UCSD-AML1 (cell line): ENCODE data around the gene ZCCHC24.
"Not testable (repeated sequence)": the region's sequence is repeated elsewhere in the genome, so short reads cannot be mapped to it uniquely, and the experiment has no call there.

Experiments used
- DNase-seq: peaks from one replicate; lab custom pipeline; 2025; ENCODE audit not compliant: unreplicated experiment; lab: John Stamatoyannopoulos, UW

The ZCCHC24 gene

DNA sequence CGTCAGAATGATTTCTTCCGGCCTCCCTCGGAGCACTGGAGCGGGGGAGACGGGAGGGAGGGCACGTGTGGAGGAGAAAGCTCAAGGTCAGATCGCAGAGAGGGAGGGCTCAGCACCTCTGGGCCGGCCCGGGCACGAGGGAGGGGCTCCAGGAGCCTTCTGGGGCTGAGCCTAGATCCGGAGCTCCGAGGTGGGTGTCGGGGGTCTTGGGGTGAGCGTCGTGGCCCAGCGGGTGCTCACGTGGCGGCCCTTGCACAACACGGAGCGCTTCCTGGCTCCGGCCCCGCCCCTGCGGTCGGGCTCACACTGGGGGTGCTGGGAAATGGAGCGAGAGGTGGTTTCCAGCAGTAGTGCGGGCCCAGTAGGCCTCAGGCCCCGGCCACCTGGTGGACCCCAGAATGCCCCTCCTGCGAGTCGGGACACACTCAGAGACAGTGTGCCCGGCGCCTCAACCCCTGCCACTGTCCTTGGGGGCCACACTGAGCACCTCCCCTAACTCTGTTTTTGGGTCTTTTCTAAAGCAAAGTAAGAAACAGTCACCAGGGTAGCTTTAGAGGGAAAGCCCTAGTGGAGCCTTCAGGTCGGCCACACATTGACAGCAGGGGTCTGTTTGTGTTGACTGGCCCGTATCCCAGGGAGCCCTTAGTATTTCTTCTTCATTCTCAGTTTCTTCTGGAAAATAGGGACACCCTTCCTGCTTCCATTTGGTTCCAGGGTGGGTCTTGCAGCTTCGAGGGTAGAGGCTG lies 97.4 kb downstream of the ZCCHC24 start:
- peak; percentile 79 for DNase-seq

DNA sequence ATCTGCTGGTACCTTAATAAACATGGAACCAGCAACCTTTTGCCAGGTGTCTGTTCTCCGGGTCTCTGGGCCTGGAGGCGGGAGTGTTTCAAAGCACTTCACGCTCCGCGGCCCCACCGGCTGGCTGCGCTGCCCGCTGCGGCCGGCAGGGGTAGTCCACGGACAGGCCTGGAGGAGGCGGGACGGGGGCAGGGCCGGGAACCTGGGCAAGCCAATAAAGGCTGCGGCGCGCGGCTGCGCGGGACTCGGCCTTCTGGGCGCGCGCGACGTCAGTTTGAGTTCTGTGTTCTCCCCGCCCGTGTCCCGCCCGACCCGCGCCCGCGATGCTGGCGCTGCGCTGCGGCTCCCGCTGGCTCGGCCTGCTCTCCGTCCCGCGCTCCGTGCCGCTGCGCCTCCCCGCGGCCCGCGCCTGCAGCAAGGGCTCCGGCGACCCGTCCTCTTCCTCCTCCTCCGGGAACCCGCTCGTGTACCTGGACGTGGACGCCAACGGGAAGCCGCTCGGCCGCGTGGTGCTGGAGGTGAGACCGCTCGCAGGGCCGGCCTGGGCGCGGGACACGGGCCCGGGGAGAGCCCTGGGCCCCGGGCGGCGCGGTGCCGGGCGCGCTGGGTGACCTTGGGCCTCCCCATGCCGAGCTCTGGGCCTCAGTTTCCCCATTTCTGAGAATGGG lies 98.1 kb downstream of the ZCCHC24 start, which contains the start of gene PPIF:
TSS of gene PPIF (plus strand) at position 244 of the 668 bp plus-strand sequence. CDS start at position 324, 80 bp downstream.
- peak; percentile 93 for DNase-seq

DNA sequence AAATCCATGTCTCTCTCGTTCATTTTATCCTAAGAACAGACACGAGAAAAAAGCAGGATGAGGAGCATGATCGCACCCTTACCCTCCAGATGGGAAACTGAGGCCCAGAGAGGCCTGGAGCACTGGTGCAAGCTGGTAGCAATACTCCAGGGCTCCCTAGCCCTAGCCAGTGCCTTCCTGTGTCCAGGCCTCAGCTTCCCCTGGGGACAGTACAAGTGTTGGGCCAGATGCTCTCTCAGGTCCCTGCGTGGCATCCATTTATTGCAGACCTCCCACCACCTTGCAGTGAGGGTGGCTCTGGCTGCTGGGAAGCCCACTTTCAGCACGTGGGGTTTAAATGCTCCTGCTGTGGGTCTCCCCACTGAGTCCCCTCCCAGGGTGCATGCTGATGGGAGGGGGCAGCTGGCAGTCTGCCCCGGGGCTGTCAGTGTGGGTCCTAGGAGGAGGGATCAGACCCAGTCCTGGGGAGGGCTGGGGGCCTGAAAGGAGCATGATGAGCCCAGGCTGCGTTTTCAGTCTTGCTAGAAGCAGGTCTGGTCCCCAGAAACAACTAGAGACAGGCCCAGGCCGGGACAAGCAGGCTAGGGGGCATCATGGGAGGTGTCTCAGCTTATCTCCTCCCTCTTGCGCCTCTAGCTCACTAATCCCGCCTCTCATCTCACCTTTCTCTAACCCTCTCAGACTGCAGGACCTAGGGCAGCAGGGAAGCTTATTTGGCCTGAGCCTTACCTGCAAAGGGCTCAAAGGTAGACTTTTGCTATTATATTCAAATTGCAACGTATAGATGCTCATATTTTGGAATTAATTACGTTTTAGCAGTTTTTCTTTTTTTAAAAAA lies 98.8 kb downstream of the ZCCHC24 start:
- no peak for DNase-seq

DNA sequence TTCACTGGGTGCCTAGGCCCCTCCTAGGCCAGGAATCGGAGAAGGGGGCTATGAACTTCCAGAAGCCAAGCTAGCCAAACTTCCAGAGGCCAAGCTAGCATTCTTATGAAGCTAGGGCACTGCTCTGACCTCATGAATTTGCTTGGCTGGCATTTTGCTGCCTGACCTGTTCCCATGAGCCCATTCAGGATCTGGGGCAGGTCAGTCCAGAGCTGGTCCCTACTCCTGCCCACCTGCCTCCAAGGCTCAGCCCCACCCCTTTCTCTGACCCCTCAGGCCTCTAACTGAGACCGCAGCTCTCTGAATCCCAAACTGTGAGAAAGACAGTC lies 99.4 kb downstream of the ZCCHC24 start:
- no peak for DNase-seq

DNA sequence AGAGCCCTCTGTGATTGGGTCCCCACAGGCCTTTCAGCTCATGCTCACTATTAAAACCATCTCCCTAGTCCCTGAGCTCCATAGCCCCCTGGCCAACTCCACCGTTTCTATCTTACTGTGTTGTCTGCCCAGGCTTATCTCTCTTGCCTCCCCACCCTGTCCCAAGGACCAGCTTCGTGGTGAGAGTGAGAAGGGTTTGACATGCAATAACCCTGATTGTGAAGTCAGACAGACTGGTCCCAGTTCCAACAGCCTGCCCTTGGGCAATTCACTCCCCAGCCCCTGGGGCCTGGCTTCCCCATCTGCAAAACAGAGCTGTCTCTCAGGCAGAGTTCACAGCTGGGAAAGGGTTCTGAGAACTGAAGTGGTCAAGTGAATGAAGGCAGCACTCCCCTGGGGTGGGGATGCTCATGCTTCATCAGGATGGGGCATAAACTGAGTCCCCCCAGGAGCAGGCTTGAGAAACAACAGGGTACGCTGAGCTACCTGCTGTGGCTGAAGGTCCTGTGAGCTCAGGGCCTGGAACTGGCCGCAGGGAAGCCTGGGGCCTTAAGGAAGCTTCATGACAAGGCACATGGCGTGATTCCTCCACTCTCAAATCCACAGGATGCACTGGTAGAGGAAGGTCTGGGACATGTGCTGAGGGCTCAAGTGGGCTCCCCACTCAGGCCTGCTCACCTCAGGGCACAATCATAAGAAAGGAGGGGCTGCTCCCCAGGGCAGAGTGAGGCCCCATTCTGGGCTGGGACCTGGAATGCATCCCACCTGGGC lies 100.0 kb downstream of the ZCCHC24 start:
- DNase-seq = no peak

DNA sequence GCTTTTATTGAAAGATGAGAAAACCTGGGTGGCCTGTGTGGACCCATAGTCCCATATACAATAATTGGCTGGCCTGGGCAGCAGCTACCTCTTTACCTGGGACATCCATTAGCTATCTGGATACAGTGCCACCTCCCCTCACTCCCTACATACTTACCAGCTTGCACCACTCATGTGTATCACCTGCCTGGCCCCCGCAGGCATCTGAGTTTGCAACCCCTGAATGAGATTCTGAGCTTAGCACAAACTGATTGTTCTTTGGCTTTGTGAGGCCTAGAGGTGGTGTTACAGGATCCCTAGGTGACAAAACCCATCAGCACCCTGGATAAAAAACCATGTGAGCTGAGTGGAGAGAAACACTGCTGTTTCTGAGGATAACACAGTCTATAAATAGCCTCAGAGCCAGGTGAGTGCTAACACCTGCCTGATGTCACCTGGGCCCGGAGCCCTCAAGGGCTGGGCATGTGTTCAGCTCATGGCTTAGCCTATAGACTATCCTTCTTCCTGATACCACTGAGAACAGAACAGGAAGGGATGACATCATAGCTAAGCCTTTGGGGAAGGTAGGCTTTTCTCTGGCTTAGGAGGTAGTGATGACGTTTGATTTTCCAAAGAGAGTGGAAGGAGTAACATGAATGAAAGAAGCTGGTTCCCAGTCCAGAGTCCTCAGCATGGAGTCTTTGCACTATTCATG lies 100.8 kb downstream of the ZCCHC24 start:
- DNase-seq = no peak

DNA sequence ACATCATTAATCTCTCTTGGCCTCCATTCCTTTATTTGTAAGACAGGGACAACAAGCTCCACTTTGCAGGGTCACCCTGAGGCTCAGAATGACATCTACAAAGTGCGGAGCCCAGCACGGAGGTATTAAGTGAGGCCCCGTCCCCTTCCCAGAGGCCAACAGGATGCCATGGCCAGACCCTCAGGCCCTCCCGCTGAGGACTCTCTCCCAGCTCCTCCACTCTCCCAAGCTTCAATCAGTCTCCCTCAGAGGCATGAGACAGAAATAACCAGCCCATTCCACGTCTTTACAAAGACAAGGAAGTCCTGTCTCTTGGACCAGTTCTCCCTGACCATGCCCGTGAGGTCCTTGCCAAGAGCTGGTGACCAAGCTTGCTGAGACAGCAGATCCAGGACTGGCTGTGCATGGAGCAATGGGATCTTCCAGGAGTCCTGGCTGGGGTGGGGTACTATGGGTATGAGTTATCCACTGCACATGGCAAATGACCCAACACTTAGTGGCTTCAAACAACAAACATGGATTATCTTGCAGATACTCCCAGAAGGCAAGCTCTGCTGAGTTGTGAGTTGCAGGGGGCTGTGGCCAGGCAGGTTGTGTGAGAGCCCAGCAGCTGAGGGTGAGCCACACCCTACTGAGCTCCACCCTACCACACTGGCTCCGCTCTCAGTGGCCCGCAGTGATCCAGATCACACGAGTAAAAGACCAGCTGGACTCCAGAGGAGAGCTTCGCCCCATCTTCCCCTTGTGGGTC lies 102.4 kb downstream of the ZCCHC24 start:
- DNase-seq = no peak

DNA sequence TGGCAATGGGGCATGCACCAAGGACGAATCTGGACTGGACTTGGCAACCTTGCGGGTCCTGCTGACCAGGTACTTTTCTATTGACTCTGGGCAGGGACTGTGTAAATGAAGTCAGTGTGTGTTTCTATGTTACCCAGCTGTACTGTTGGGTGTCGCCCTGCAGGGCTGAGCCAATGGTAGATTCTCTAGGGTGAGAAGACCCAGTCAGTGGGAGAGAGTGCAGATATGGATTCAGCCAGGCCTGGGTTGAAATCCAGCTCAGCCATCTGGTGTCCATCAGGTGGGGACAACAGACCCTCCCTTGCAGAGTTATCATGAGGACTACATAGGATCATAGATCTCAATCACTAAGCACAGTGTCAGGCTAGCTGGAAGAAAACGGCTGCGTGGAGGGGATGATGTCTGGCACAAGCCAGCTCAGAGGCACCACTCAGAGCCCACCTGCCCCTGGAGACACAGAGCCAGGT lies 103.1 kb downstream of the ZCCHC24 start:
- no peak for DNase-seq

DNA sequence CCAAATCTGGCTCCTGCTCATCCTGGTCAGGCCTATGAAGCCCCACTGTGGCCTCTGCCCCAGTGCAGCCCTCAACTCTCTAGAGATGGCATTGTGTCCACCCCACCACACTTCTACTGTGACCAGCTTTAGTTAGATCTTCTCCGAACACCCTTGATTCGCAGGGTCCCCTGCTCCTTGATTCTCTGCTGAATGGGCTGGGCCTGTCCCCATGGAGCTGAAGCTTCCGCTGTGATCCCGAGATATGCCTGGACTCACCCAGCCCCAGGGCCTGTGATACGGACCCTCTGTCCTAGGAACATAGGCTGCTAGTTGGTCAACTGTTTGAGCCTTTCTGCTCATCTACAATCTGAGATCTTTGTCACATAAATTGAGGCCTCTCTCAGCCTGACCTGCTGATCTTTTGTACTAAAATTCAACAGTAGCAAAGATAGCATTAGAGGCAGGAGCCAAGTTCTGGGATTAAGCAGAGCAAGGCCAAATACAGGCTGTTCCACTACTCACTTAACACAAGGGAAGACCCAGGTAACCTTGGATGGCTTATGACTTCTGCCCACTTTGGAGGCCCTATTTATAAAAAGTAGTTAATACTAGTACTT lies 104.7 kb downstream of the ZCCHC24 start:
- DNase-seq = no peak

DNA sequence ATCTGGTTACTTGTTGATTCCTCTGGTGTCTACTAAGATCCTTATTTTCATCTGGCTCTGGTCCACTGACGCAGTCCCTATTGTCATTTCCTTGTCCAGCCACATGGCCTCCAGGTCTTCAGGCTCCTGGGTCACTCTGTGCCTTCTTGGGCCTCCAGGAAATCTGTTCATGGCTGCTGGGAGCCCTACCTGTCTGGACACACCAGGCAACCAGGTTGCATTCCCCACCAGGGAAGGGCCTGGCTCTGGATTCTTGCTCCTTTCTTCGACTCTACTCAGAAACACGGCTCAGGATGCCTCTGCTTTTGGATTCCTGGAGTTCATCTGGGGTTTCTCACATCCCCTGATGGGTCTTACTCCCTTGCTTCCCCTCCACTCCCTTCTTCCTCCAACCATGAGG lies 106.2 kb downstream of the ZCCHC24 start:
- no peak for DNase-seq

DNA sequence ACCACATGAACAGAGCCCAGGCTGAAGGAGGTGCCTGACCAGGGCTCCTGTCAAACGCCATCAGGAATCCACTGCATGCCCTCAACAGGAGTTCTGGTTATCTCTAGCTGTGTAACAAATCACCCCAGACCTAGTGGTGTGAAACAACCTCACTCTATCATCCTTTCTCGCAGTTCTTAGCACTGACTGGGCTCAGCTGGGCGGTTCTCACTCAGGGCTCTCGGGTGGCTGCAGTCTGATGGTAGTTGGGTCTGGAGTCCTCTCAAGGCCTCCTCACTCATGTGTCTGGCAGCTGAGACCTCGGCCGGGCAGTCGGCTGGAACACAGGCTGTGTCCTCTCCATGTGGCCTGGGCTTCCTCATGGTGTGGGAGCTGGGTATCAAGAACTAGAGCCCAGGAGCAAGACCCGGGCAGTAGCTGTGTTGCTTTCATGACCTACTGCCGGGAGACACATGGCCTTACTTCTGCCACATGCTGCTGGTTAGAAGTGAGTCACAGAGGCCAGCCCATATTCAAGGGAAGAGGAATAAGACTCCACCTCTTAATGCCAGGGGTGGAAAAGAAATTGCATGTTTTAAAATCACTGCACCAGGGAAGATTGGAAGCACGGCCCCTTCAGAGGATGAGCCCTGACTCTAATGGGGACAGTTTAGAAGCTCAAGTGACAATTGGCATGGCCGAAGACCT lies 107.5 kb downstream of the ZCCHC24 start:
- not testable (repeated sequence) for DNase-seq

DNA sequence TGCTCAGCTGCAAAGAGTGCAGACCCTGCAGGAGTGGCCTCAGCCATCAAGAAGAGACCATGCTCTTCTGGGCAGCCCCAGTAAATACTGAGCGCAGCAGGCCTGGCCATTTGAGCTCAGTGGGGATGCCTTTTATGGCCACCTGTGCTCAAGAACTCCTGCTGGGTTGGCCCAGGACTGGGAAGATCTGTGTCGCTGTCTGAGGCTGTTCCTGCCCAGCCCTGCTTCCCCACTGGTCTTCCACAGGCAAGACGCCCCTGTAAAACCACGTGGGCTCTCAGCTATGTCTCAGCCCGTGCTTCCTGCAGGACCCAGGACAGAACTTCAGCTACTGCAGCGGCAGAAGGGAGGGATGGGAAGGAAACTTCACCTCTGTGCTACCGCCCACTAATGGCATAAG lies 108.7 kb downstream of the ZCCHC24 start:
- DNase-seq = peak; percentile 42

DNA sequence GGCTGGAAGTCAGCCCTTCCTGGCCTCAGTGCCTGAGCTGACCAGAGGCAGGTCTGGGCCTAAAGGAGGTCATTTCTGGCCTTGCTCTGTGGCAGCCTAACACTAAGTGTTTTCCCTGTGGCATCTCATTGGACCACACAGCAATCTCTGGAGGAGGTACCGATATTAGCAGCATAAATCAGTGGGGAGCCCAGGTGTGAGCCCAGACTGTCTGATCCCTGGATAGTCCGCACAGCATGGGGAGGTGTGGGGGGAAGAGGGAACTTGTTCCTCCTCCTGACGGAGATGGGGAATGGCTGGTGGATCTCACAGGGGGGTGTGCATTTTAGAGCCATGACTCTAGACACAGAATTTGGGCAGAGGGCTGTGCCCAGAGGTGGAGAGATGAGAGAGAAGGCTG lies 109.1 kb downstream of the ZCCHC24 start:
- DNase-seq = no peak

DNA sequence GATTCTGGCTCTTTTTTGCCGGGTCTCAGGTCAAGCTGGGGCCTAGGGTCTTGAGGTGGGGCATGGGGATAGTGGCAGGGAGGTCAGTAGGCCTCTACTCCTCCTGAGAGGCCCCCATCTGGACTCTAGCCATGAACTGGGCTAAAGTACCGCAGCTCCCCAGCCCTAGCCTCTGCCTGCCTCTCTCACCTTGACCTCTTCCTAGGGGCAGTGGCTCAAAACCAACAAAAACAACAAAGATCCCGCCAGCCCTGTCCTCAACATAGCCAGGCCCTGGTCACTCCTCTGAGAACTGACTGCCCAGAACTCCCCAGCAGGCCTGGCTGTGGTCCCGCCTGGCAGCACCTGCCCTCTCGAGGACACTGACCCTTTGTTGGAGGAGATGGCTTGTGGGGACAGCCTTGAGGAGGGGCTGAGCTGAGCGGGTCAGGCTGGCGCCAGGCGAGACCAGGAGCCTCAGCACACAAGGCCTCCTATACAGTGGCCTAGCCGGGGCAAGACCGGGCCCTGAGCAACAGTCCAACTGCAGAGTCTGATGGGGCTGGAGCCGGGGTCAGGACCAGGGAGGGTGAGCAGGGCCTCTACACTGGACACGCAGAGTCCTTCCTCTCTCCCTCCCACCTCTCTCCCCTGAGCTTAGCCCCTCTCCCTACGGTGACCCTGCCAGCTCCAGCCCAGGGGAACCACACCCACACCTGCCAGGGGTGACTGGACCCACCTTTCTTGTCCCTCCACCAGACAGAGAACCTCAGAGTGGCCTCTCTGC lies 109.8 kb downstream of the ZCCHC24 start:
- no peak for DNase-seq

DNA sequence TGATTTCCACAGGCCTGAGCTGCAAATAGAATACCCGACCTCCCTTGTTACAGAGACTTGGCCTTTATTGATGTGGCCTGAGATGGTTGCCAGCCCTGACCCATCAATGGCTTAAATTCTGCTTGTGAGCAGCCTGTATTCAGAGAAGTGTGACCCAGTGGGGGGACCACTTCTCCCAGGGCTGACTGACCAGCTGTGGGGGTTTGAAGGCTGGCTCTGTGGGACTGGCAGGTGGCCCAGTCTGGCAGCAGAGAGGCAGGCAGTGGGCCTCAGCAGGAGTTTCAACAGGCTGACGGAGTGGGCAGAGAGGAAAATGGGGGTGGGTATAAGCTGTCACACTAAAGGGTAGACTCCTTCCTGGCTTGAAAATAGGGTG lies 110.3 kb downstream of the ZCCHC24 start:
- no peak for DNase-seq

DNA sequence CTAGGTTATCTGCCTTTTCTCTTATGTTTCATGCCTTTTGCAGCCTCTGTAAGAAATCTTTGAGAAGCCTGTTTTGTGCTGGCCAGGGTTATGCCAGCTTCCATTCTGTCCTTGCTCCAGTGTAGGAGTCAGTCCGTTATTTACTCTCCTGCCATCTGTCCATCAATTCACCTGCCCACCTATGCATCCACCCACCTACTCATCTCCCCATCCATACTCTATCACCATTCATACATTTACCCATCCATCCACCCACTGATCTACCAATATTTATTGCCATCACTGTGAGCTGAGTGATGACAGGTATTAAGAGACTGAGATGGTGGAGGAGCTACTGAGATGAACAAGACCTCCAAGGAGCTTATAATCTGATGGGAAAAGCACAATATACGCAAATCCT lies 110.9 kb downstream of the ZCCHC24 start:
- no peak for DNase-seq

DNA sequence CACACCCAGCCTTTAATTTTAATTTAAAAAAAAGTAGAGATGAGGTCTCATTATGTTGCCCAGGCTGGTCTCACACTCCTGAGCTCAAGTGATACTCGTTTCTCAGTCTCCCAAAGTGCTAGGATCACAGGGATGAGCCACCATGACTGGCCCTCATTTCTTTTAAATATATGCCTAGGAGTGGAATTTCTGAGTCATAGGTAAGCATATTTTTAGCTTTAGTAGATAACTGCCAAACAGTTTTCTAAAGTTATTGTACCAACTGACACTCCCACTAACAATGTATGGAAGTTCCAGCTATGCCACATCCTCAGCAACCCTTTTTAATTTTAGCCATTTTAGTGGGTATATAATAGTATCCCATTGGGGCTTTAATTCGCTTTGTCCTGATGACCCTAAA lies 111.9 kb downstream of the ZCCHC24 start:
- no peak for DNase-seq
